Lower leg skin (tissue), 3 donors: ENCODE results near the gene CCDC82.

Experiments used
- CTCF ChIP-seq, 3 donors: fragments of 450-650 bp; IDR thresholded peaks; one replicate each; pipeline ENCODE4 v1.5.1; 2016; ENCODE audit warnings: antibody characterized with exemption in 3 of 3, mild to moderate bottlenecking in 3 of 3, moderate library complexity in 2 of 3
- POLR2A ChIP-seq, 2 donors: fragments of 450-650 bp; IDR thresholded peaks; one replicate each; pipeline ENCODE4 v1.6.1; 2016 to 2017; ENCODE audit warnings: antibody characterized with exemption in 2 of 2, mild to moderate bottlenecking in 1 of 2, moderate library complexity in 1 of 2

GRCh38 chr11:96358321-96358720 lies 31.4 kb downstream of the CCDC82 start:
- TF ChIP-seq CTCF (IDR thresholded peaks at IDR 0.05) (no peak), POLR2A (IDR thresholded peaks at IDR 0.05) (no peak)
